Lung (tissue), 12 donors: ENCODE results near the gene PCDH9. TPM values are rescaled to one million over a fixed set of nuclear protein-coding genes. Genes with fewer than 3 reads are reported as not detected.

Source experiments
- ATAC-seq: fragments of 200-7000 bp; cut with Tn5 transposase; one replicate; pipeline ENCODE4 v1.9.1; 2020; ENCODE audit warnings: moderate number of reproducible peaks; ENCODE audit not compliant: insufficient read depth, low FRiP score
- DNase-seq, 3 donors: peaks; one replicate each; pipeline ENCODE4 v3.0.0-alpha.2; 2013 to 2017
- H3K27ac ChIP-seq, 2 donors: one replicate each; pipeline ENCODE4 v1.5.1; 2013; ENCODE audit warnings: mild to moderate bottlenecking in 2 of 2, moderate library complexity in 2 of 2, control low read depth in 1 of 2, inconsistent platforms in 1 of 2, low read depth in 1 of 2, low read length in 1 of 2
- H3K27me3 ChIP-seq, 3 donors: one replicate each; pipeline ENCODE4 v1.5.1; 2013; ENCODE audit warnings: low read length in 2 of 3; ENCODE audit not compliant: control insufficient read depth in 3 of 3, insufficient read depth in 3 of 3
- H3K36me3 ChIP-seq, 4 donors: one replicate each; pipeline ENCODE4 v1.5.1; 2013; ENCODE audit warnings: low read length in 4 of 4, mild to moderate bottlenecking in 1 of 4, moderate library complexity in 1 of 4; ENCODE audit not compliant: control insufficient read depth in 4 of 4, insufficient read depth in 4 of 4
- H3K4me1 ChIP-seq, 5 donors: one replicate each; pipeline ENCODE4 v1.5.1; 2013; ENCODE audit warnings: low read length in 5 of 5, mild to moderate bottlenecking in 2 of 5, moderate library complexity in 1 of 5; ENCODE audit not compliant: control insufficient read depth in 5 of 5, insufficient read depth in 5 of 5
- H3K4me3 ChIP-seq: one replicate; pipeline ENCODE4 v1.5.1; 2013; ENCODE audit warnings: mild to moderate bottlenecking, control low read depth, moderate library complexity
- H3K9ac ChIP-seq, 2 donors: one replicate each; pipeline ENCODE4 v1.5.1; 2013; ENCODE audit warnings: low read length in 2 of 2, control low read depth in 1 of 2; ENCODE audit not compliant: insufficient read depth in 1 of 2
- H3K9me3 ChIP-seq, 4 donors: one replicate each; pipeline ENCODE4 v1.5.1; 2013; ENCODE audit warnings: low read length in 3 of 4, mild to moderate bottlenecking in 1 of 4, moderate library complexity in 1 of 4; ENCODE audit not compliant: control insufficient read depth in 4 of 4, insufficient read depth in 3 of 4
- CTCF ChIP-seq: IDR thresholded peaks from 2 replicates; pipeline ENCODE4 v1.5.1; 2012; ENCODE audit warnings: mild to moderate bottlenecking; ENCODE audit errors: control extremely low read depth, extremely low read depth
- WGBS, 2 donors: extraction: QIAGEN DNeasy Blood & Tissue Kit; methylation state at CpG; one replicate each; pipeline ENCODE4 v1.1.7; 2013; 5-methylcytosine and 5-hydroxymethylcytosine counted together
- polyA plus RNA-seq, 2 donors: library from polyadenylated mRNA; stranded (reverse); fragments of 200-250 nt; gene quantifications; one replicate each; pipeline ENCODE4 v1.2.1, GENCODE V29; 2013
- total RNA-seq, 2 donors: library from RNA; depleted of rRNA in 1 of 2; stranded (reverse); fragments of >200 nt in 1 of 2; gene quantifications; one replicate each; pipeline ENCODE4 v1.2.1, GENCODE V29; 2014 to 2021
- donor health status: control.
- donor health status: control.
- donor health status: Bipolar disorder and iron deficiency.
- donor health status: healthy.
- donor health status: DM: yes; HTN: yes; CAD: no.

Gene PCDH9
- total and polyA plus RNA-seq, 4 donors: 0.68 to 22.2 (median 4.1) TPM

- no peak overlapping the region for H3K27ac ChIP-seq
- no peak overlapping the region for H3K4me3 ChIP-seq
- ATAC-seq: no peak
- H3K4me1 ChIP-seq: peaks cover 0 to 5% (median 0%) of the 10 kb centered on the region in 5 donors
- H3K9ac ChIP-seq: no peak overlapping the region
- H3K9me3 ChIP-seq: no peaks in the 10 kb centered on the region
- H3K36me3 ChIP-seq: no peaks in the 10 kb centered on the region
- DNase-seq: no peak
- TF ChIP-seq CTCF: no peak
- H3K27me3 ChIP-seq: no peaks in the 10 kb centered on the region
These were observed 104.5 kb downstream of the PCDH9 start for GRCh38 chr13:67125681-67126080.

- 20 to 24% methylated on average over 3 of the region's 3 CpGs for WGBS, 2 donors
- H3K27me3 ChIP-seq: no peaks in the 10 kb centered on the region
- no peak overlapping the region for H3K9ac ChIP-seq
- no peak for TF ChIP-seq CTCF
- H3K4me3 ChIP-seq: no peak overlapping the region
- no peaks in the 10 kb centered on the region for H3K36me3 ChIP-seq
- peak in 1 of 3 donors; percentile 28 for DNase-seq
- ATAC-seq: no peak
- no peaks in the 10 kb centered on the region for H3K9me3 ChIP-seq
- no peak overlapping the region for H3K27ac ChIP-seq
- H3K4me1 ChIP-seq: peaks cover 0 to 5% (median 0%) of the 10 kb centered on the region in 5 donors
These were observed 107.0 kb downstream of the PCDH9 start for GRCh38 chr13:67123165-67123564.

- no peak for DNase-seq
- no peaks in the 10 kb centered on the region for H3K9me3 ChIP-seq
These were observed 107.9 kb downstream of the PCDH9 start for GRCh38 chr13:67122251-67122650.

More at GRCh38 chr13:67122251-67122650, 107.9 kb downstream of the PCDH9 start:
- no peak for TF ChIP-seq CTCF
- H3K27me3 ChIP-seq: no peaks in the 10 kb centered on the region
- no peak overlapping the region for H3K4me3 ChIP-seq
- H3K27ac ChIP-seq: no peak overlapping the region
- peaks cover 0 to 5% (median 0%) of the 10 kb centered on the region in 5 donors for H3K4me1 ChIP-seq
- no peak overlapping the region for H3K9ac ChIP-seq
- WGBS, 2 donors: 67 to 78% methylated on average over 6 of the region's 6 CpGs
- H3K36me3 ChIP-seq: no peaks in the 10 kb centered on the region
- ATAC-seq: no peak
